Measurements from ENCODE around the gene CLN5. TPM values are rescaled to one million over a fixed set of nuclear protein-coding genes. Genes with fewer than 3 reads are reported as not detected.

Gene CLN5
- total and polyA plus RNA-seq, 2 donors from 2014 or later: 59.5 to 80.8 TPM

GRCh38 chr13:77029436-77029835 lies 37.6 kb downstream of the CLN5 start:
- Histone ChIP-seq H3K36me3 (ENCODE audit: control insufficient read depth in 2 of 3, insufficient read depth in 3 of 3, low read length in 3 of 3) (no peaks in the 10 kb centered on the region), H3K9me3 (ENCODE audit: control insufficient read depth in 2 of 3, insufficient read depth in 1 of 3, low read length in 3 of 3) (no peaks in the 10 kb centered on the region), H3K4me1 (ENCODE audit: control insufficient read depth in 2 of 3, insufficient read depth in 2 of 3, low read depth in 1 of 3, low read length in 3 of 3) (peaks cover 0 to 3% (median 0%) of the 10 kb centered on the region in 3 donors), H3K27ac (ENCODE audit: low read depth in 2 of 2, low read length in 2 of 2) (no peak overlapping the region), H3K4me3 (ENCODE audit: low read length in 3 of 3) (no peak overlapping the region), H3K9ac (ENCODE audit: low read length in 3 of 3) (no peak overlapping the region), H3K27me3 (ENCODE audit: control insufficient read depth, insufficient read depth, low read length) (no peaks in the 10 kb centered on the region)
- FAIRE-seq: no peak
- DNase-seq: peak in 2 of 5 donors; percentile 32 to 36
- intact Hi-C loops (cut with DNase I): no loop called here
- TF ChIP-seq, protein P1, sequence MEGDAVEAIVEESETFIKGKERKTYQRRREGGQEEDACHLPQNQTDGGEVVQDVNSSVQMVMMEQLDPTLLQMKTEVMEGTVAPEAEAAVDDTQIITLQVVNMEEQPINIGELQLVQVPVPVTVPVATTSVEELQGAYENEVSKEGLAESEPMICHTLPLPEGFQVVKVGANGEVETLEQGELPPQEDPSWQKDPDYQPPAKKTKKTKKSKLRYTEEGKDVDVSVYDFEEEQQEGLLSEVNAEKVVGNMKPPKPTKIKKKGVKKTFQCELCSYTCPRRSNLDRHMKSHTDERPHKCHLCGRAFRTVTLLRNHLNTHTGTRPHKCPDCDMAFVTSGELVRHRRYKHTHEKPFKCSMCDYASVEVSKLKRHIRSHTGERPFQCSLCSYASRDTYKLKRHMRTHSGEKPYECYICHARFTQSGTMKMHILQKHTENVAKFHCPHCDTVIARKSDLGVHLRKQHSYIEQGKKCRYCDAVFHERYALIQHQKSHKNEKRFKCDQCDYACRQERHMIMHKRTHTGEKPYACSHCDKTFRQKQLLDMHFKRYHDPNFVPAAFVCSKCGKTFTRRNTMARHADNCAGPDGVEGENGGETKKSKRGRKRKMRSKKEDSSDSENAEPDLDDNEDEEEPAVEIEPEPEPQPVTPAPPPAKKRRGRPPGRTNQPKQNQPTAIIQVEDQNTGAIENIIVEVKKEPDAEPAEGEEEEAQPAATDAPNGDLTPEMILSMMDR (IDR thresholded peaks at IDR 0.05; ENCODE audit: borderline replicate concordance, extremely low read depth, insufficient read depth): no peak

- H3K9me3 ChIP-seq (ENCODE audit: control insufficient read depth in 2 of 3, insufficient read depth in 1 of 3, low read length in 3 of 3): no peaks in the 10 kb centered on the region
- no peaks in the 10 kb centered on the region for H3K27me3 ChIP-seq (ENCODE audit: control insufficient read depth, insufficient read depth, low read length)
- intact Hi-C loops (cut with DNase I): no loop called here
- H3K4me1 ChIP-seq (ENCODE audit: control insufficient read depth in 2 of 3, insufficient read depth in 2 of 3, low read depth in 1 of 3, low read length in 3 of 3): no peaks in the 10 kb centered on the region
- H3K9ac ChIP-seq (ENCODE audit: low read length in 3 of 3): no peak overlapping the region
- FAIRE-seq (no peak), DNase-seq (no peak)
- no peak overlapping the region for H3K27ac ChIP-seq (ENCODE audit: low read depth in 2 of 2, low read length in 2 of 2)
- H3K4me3 ChIP-seq (ENCODE audit: low read length in 3 of 3): no peak overlapping the region
- TF ChIP-seq, protein P1 (IDR thresholded peaks at IDR 0.05; ENCODE audit: borderline replicate concordance, extremely low read depth, insufficient read depth): no peak
- no peaks in the 10 kb centered on the region for H3K36me3 ChIP-seq (ENCODE audit: control insufficient read depth in 2 of 3, insufficient read depth in 3 of 3, low read length in 3 of 3)
These were observed 39.9 kb downstream of the CLN5 start for GRCh38 chr13:77031656-77032243.

- no peak for DNase-seq
- TF ChIP-seq, protein P1 (IDR thresholded peaks at IDR 0.05; ENCODE audit: borderline replicate concordance, extremely low read depth, insufficient read depth): no peak
- no peak overlapping the region for H3K9ac ChIP-seq (ENCODE audit: low read length in 3 of 3)
- no peaks in the 10 kb centered on the region for H3K9me3 ChIP-seq (ENCODE audit: control insufficient read depth in 2 of 3, insufficient read depth in 1 of 3, low read length in 3 of 3)
- no peak overlapping the region for H3K27ac ChIP-seq (ENCODE audit: low read depth in 2 of 2, low read length in 2 of 2)
- no peaks in the 10 kb centered on the region for H3K36me3 ChIP-seq (ENCODE audit: control insufficient read depth in 2 of 3, insufficient read depth in 3 of 3, low read length in 3 of 3)
- H3K4me1 ChIP-seq (ENCODE audit: control insufficient read depth in 2 of 3, insufficient read depth in 2 of 3, low read depth in 1 of 3, low read length in 3 of 3): no peaks in the 10 kb centered on the region
- H3K27me3 ChIP-seq (ENCODE audit: control insufficient read depth, insufficient read depth, low read length): no peaks in the 10 kb centered on the region
- no peak overlapping the region for H3K4me3 ChIP-seq (ENCODE audit: low read length in 3 of 3)
- intact Hi-C loops (cut with DNase I): no loop called here
- FAIRE-seq: no peak
These were observed 41.9 kb downstream of the CLN5 start for GRCh38 chr13:77033717-77034302.
